Hepatocyte (in vitro differentiated cells): ENCODE measurements around the gene GPR25. TPM values are rescaled to one million over a fixed set of nuclear protein-coding genes. Genes with fewer than 3 reads are reported as not detected.

ENCODE experiments used
- DNase-seq: peaks from one replicate; pipeline ENCODE4 v3.0.0-alpha.2; 2016; ENCODE audit warnings: low spot score
- H2AFZ ChIP-seq: fragments of 200-600 bp; sonication (generic); 2 replicates; pipeline ENCODE4 v1.6.0; 2016; ENCODE audit warnings: antibody characterized with exemption, mild to moderate bottlenecking
- H3K27ac ChIP-seq: fragments of 200-600 bp; sonication (generic); 2 replicates; pipeline ENCODE4 v1.5.1; 2016; ENCODE audit warnings: mild to moderate bottlenecking
- H3K27me3 ChIP-seq: fragments of 200-600 bp; sonication (generic); 2 replicates; pipeline ENCODE4 v1.6.1; 2016
- H3K36me3 ChIP-seq: fragments of 200-600 bp; sonication (generic); replicated peaks from 2 replicates; pipeline ENCODE4 v1.5.1; 2016; ENCODE audit warnings: low read depth; ENCODE audit not compliant: insufficient read depth
- H3K4me1 ChIP-seq: fragments of 200-600 bp; sonication (generic); 2 replicates; pipeline ENCODE4 v1.5.1; 2016; ENCODE audit warnings: mild to moderate bottlenecking, moderate library complexity; ENCODE audit not compliant: insufficient read depth
- H3K4me2 ChIP-seq: fragments of 200-600 bp; sonication (generic); 2 replicates; pipeline ENCODE4 v1.6.0; 2016
- H3K4me3 ChIP-seq: fragments of 200-600 bp; sonication (generic); 2 replicates; pipeline ENCODE4 v1.5.1; 2016; ENCODE audit warnings: mild to moderate bottlenecking
- H3K79me2 ChIP-seq: fragments of 200-600 bp; sonication (generic); 2 replicates; pipeline ENCODE4 v1.6.0; 2017; ENCODE audit warnings: mild to moderate bottlenecking
- H3K9me2 ChIP-seq: fragments of 200-600 bp; sonication (generic); replicated peaks from 2 replicates; pipeline ENCODE4 v1.6.0; 2017; ENCODE audit warnings: mild to moderate bottlenecking; ENCODE audit not compliant: insufficient read depth
- H3K9me3 ChIP-seq: fragments of 200-600 bp; sonication (generic); 2 replicates; pipeline ENCODE4 v1.5.1; 2016; ENCODE audit warnings: low read depth, mild to moderate bottlenecking
- H4K20me1 ChIP-seq: fragments of 200-600 bp; sonication (generic); 2 replicates; pipeline ENCODE4 v1.6.0; 2016; ENCODE audit warnings: mild to moderate bottlenecking; ENCODE audit not compliant: insufficient read depth, poor library complexity, severe bottlenecking
- CTCF ChIP-seq: fragments of 200-600 bp; sonication (generic); IDR thresholded peaks from 2 replicates; pipeline ENCODE4 v1.5.1; 2016; ENCODE audit warnings: antibody characterized with exemption, mild to moderate bottlenecking; ENCODE audit not compliant: poor library complexity
- EZH2 ChIP-seq: fragments of 200-600 bp; sonication (generic); IDR thresholded peaks from 2 replicates; pipeline ENCODE4 v1.6.1; 2016; ENCODE audit warnings: antibody characterized with exemption, mild to moderate bottlenecking, borderline replicate concordance
- EZH2phosphoT487 ChIP-seq: fragments of 200-600 bp; sonication (generic); IDR thresholded peaks from one replicate; pipeline ENCODE4 v1.6.1; 2018; ENCODE audit warnings: antibody characterized with exemption, mild to moderate bottlenecking, low read depth, moderate library complexity; ENCODE audit not compliant: unreplicated experiment, severe bottlenecking
- WGBS: methylation state at CpG from one replicate; pipeline ENCODE4 v1.1.6; 2016; ENCODE audit warnings: low lambda C conversion rate; ENCODE audit errors: missing lambda C conversion rate; 5-methylcytosine and 5-hydroxymethylcytosine counted together
- polyA plus RNA-seq: library from polyadenylated mRNA; unstranded; fragments of >200 nt; fragmentation: Nextera tagmentation; extraction: Ambion mirVana; gene quantifications from 2 replicates; pipeline ENCODE4 v1.2.1, GENCODE V29; 2016
- total RNA-seq: library from RNA; depleted of rRNA; stranded (reverse); fragments of >200 nt; gene quantifications from 2 replicates; pipeline ENCODE4 v1.2.3, GENCODE V29; 2014

The GPR25 gene
- total and polyA plus RNA-seq, 2 experiments from 2014 or later, result not detected

DNA sequence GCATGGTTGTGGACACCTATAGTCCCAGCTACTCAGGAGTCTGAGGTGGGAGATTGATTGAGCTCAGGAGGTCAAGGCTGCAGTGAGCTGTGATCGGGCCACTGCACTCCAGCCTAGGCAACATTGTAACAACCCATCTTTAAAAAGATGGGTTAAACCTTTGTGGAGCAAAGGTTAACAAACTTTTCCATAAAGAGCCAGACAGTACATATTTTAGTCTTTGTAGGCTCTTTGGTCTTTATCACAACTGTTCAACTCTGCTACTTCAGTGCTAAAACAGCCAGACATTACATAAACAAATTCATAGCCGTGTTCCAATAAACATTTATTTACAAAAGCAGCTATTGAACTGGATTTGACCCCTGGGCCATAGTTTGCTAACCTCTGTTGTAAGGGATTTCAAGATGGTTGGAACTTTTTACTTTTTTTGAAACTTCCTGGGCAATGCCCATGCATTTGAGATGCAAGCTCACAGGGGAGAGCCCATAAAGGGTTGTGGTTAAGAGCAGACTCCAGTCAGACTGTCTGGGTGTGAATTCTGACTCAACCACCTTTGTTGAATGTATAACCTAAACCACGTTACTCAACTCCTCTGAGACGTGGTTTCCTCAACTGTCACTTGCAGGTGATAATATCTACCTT, 32.8 kb downstream of the GPR25 start:
- peaks cover 8% of the 10 kb centered on the region for H3K4me1 ChIP-seq
- H2AFZ ChIP-seq, result no peak overlapping the region
- peak overlapping the region; percentile 72 for H3K27ac ChIP-seq
- H4K20me1 ChIP-seq, result peaks cover 2% of the 10 kb centered on the region
- no peaks in the 10 kb centered on the region for H3K27me3 ChIP-seq
- DNase-seq, result no peak
- 56% methylated on average over 4 of the region's 4 CpGs for WGBS
- no peak overlapping the region for H3K4me2 ChIP-seq
- no peaks in the 10 kb centered on the region for H3K9me2 ChIP-seq
- H3K36me3 ChIP-seq, result no peaks in the 10 kb centered on the region
- H3K9me3 ChIP-seq, result no peaks in the 10 kb centered on the region
- peaks cover 5% of the 10 kb centered on the region for H3K79me2 ChIP-seq
- no peak for TF ChIP-seq EZH2phosphoT487
- TF ChIP-seq EZH2, result no peak
- TF ChIP-seq CTCF, result no peak
- H3K4me3 ChIP-seq, result no peak overlapping the region

GRCh38 chr1:200906491-200906890, 33.7 kb downstream of the GPR25 start:
- no peaks in the 10 kb centered on the region for H3K27me3 ChIP-seq
- peaks cover 8% of the 10 kb centered on the region for H3K4me1 ChIP-seq
- WGBS, result 100% methylated on average over 2 of the region's 2 CpGs
- peak overlapping the region; percentile 72 for H3K27ac ChIP-seq
- no peak overlapping the region for H3K4me2 ChIP-seq
- H3K9me2 ChIP-seq, result no peaks in the 10 kb centered on the region
- H3K36me3 ChIP-seq, result no peaks in the 10 kb centered on the region
- no peak overlapping the region for H2AFZ ChIP-seq
- H3K79me2 ChIP-seq, result peaks cover 5% of the 10 kb centered on the region
- TF ChIP-seq EZH2, result no peak
- no peak for TF ChIP-seq CTCF
- TF ChIP-seq EZH2phosphoT487, result no peak
- no peaks in the 10 kb centered on the region for H3K9me3 ChIP-seq
- H3K4me3 ChIP-seq, result no peak overlapping the region
- no peak for DNase-seq
- peaks cover 2% of the 10 kb centered on the region for H4K20me1 ChIP-seq

DNA sequence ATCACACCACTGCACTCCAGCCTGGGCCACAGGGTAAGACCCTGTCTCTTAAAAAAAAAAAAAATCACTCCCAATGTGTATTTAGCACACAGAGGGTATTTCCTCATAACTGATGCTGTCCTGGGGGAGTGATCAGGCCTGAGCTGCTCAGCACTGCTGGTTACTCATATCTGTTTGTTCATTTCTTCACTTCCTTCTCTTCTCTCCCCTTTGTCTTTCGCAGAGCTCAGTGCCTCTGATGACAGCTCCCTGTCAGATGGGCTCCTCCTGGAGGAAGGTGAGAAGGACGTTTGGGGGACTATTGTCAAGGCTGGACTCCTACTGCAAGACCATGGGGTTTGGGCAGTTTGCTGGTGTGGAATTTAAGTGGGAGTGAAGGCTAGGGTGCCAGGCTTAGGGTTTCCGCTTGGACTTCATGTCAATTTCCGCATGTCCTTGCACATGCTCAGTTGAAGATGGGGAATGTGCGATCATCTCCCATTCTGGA, 34.9 kb downstream of the GPR25 start:
- WGBS, result 89% methylated on average over 5 of the region's 5 CpGs
- no peak for DNase-seq
- H3K4me1 ChIP-seq, result peaks cover 8% of the 10 kb centered on the region

More for the DNA sequence above, 34.9 kb downstream of the GPR25 start:
- H3K27me3 ChIP-seq, result no peaks in the 10 kb centered on the region
- H3K79me2 ChIP-seq, result peaks cover 5% of the 10 kb centered on the region
- no peak overlapping the region for H2AFZ ChIP-seq
- no peaks in the 10 kb centered on the region for H3K36me3 ChIP-seq
- no peak overlapping the region for H3K4me2 ChIP-seq
- H3K4me3 ChIP-seq, result no peak overlapping the region
- H3K9me2 ChIP-seq, result no peaks in the 10 kb centered on the region
- H3K9me3 ChIP-seq, result no peaks in the 10 kb centered on the region
- peaks cover 2% of the 10 kb centered on the region for H4K20me1 ChIP-seq
- TF ChIP-seq EZH2, result no peak
- no peak for TF ChIP-seq EZH2phosphoT487
- no peak for TF ChIP-seq CTCF
- H3K27ac ChIP-seq, result peak overlapping the region; percentile 72
